OCI-LY1 (cell line): Measurements from ENCODE around the gene MORC4.

Experiments used
- CTCF ChIP-seq: fragments of 200-600 bp; sonication (generic), shearing (Covaris generic); IDR thresholded peaks from 2 replicates; pipeline ENCODE4 v1.5.1; 2017; ENCODE audit warnings: mild to moderate bottlenecking, antibody characterized with exemption, low read length, moderate library complexity, mixed read lengths
- EZH2 ChIP-seq: fragments of 200-600 bp; sonication (generic), shearing (Covaris generic); IDR thresholded peaks from 2 replicates; pipeline ENCODE4 v1.8.0; 2017; ENCODE audit warnings: borderline replicate concordance, mixed run types, mild to moderate bottlenecking, antibody characterized with exemption, low read length, moderate library complexity, mixed read lengths

- TF ChIP-seq CTCF (no peak), EZH2 (no peak)
Observed at GRCh38 chrX:106987488-106987887, 12.5 kb downstream of the MORC4 start.
